ENCODE results near the gene FOXO3. TPM values are rescaled to one million over a fixed set of nuclear protein-coding genes. Genes with fewer than 3 reads are reported as not detected.
A peak's percentile ranks its signal among the peaks of the same experiment; 100 is the strongest.

Gene FOXO3
- total RNA-seq, 1 donor from 2014 or later = 37.3 TPM

- Histone ChIP-seq H2AFZ (ENCODE audit: low read depth, low read length) (peak overlapping the region; percentile 29), H3K27me3 (ENCODE audit: insufficient read depth, low read length) (no peaks in the 10 kb centered on the region), H3K4me2 (ENCODE audit: low read length) (peak overlapping the region; percentile 47), H3K36me3 (ENCODE audit: insufficient read depth, low read length) (no peaks in the 10 kb centered on the region), H3K79me2 (ENCODE audit: insufficient read depth, low read length) (no peaks in the 10 kb centered on the region), H3K27ac (ENCODE audit: low read depth, low read length) (no peak overlapping the region), H4K20me1 (ENCODE audit: insufficient read depth, low read length) (no peaks in the 10 kb centered on the region), H3K4me3 (ENCODE audit: insufficient read depth, low read depth, low read length) (no peak overlapping the region), H3K9ac (ENCODE audit: low read length) (no peak overlapping the region), H3K9me3 (ENCODE audit: insufficient read depth, low read depth, low read length) (no peaks in the 10 kb centered on the region), H3K4me1 (ENCODE audit: insufficient read depth, low read length) (peaks cover 5% of the 10 kb centered on the region)
- peaks cover 20% of the 10 kb centered on the region for H3K27me3 Mint-ChIP-seq (ENCODE audit: low read depth, unreplicated experiment)
- H3K27ac Mint-ChIP-seq (ENCODE audit: unreplicated experiment) = no peak overlapping the region
- H3K9me3 Mint-ChIP-seq (ENCODE audit: unreplicated experiment) = no peaks in the 10 kb centered on the region
- H3K4me1 Mint-ChIP-seq (ENCODE audit: low read depth, unreplicated experiment) = peaks cover 12% of the 10 kb centered on the region
- peaks cover 8% of the 10 kb centered on the region for H3K36me3 Mint-ChIP-seq (ENCODE audit: low read depth, unreplicated experiment)
- no peak for TF ChIP-seq EZH2 (IDR thresholded peaks at IDR 0.05; ENCODE audit: insufficient read depth, low read length)
- TF ChIP-seq, protein P1, sequence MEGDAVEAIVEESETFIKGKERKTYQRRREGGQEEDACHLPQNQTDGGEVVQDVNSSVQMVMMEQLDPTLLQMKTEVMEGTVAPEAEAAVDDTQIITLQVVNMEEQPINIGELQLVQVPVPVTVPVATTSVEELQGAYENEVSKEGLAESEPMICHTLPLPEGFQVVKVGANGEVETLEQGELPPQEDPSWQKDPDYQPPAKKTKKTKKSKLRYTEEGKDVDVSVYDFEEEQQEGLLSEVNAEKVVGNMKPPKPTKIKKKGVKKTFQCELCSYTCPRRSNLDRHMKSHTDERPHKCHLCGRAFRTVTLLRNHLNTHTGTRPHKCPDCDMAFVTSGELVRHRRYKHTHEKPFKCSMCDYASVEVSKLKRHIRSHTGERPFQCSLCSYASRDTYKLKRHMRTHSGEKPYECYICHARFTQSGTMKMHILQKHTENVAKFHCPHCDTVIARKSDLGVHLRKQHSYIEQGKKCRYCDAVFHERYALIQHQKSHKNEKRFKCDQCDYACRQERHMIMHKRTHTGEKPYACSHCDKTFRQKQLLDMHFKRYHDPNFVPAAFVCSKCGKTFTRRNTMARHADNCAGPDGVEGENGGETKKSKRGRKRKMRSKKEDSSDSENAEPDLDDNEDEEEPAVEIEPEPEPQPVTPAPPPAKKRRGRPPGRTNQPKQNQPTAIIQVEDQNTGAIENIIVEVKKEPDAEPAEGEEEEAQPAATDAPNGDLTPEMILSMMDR (IDR thresholded peaks at IDR 0.05; ENCODE audit: insufficient read depth, low read depth, low read length) = no peak
- no peak overlapping the region for H3K4me3 Mint-ChIP-seq (ENCODE audit: unreplicated experiment)
- no peak for DNase-seq (ENCODE audit: low read depth)
- FAIRE-seq = no peak
Measured at GRCh38 chr6:108730635-108731515, 170.2 kb downstream of the FOXO3 start.

DNA sequence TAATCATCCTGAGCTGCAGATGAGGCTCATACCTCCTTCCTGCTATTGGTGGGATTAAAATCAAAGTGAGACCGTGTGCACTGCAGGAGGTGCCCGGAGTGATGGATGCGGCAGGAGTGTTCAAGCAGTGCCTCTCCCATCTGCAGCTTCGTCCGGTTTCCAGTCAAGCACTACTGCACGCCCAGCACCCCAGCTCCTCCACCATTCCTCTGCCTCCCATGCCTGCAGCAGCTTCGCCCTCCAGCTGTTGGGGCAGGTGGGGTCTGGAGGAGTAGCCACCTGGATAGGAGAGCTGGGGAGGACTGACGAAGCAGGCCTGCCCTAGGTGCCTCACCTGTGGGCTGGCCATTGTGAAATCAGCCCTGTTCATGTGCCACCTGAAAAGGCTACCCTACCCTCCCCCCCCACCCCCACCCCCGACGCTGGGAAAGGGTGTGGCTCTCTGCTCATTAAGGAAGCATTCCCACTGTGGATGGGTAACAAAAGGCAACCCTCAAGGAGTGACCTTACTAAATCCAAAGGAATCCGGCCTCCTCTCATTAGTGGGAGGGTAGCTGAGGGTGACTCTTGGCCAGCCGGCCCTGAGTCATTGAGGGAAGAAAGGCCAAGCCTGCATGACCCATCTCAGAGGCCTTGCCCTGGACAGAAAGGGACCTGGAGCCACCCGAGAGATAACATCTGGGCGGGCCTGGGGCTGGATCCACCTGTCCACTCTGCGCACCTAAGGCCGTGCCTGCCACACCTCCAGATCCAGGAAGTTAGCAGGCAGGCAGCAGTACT, 171.6 kb downstream of the FOXO3 start:
- DNase-seq (ENCODE audit: low read depth) (peak; percentile 56), FAIRE-seq (no peak)
- no peaks in the 10 kb centered on the region for H3K9me3 ChIP-seq (ENCODE audit: insufficient read depth, low read depth, low read length)
- no peak overlapping the region for H3K27ac Mint-ChIP-seq (ENCODE audit: unreplicated experiment)
- no peak overlapping the region for H3K27ac ChIP-seq (ENCODE audit: low read depth, low read length)
- H3K4me3 Mint-ChIP-seq (ENCODE audit: unreplicated experiment) = no peak overlapping the region
- TF ChIP-seq, protein P1 (IDR thresholded peaks at IDR 0.05; ENCODE audit: insufficient read depth, low read depth, low read length) = no peak
- TF ChIP-seq EZH2 (IDR thresholded peaks at IDR 0.05; ENCODE audit: insufficient read depth, low read length) = no peak
- peaks cover 23% of the 10 kb centered on the region for H3K4me1 Mint-ChIP-seq (ENCODE audit: low read depth, unreplicated experiment)
- H4K20me1 ChIP-seq (ENCODE audit: insufficient read depth, low read length) = no peaks in the 10 kb centered on the region
- no peaks in the 10 kb centered on the region for H3K36me3 ChIP-seq (ENCODE audit: insufficient read depth, low read length)
- H3K27me3 Mint-ChIP-seq (ENCODE audit: low read depth, unreplicated experiment) = peaks cover 20% of the 10 kb centered on the region
- no peak overlapping the region for H2AFZ ChIP-seq (ENCODE audit: low read depth, low read length)
- H3K27me3 ChIP-seq (ENCODE audit: insufficient read depth, low read length) = no peaks in the 10 kb centered on the region
- H3K9ac ChIP-seq (ENCODE audit: low read length) = no peak overlapping the region
- H3K4me1 ChIP-seq (ENCODE audit: insufficient read depth, low read length) = peaks cover 14% of the 10 kb centered on the region
- H3K9me3 Mint-ChIP-seq (ENCODE audit: unreplicated experiment) = no peaks in the 10 kb centered on the region
- no peaks in the 10 kb centered on the region for H3K79me2 ChIP-seq (ENCODE audit: insufficient read depth, low read length)
- no peak overlapping the region for H3K4me2 ChIP-seq (ENCODE audit: low read length)
- H3K36me3 Mint-ChIP-seq (ENCODE audit: low read depth, unreplicated experiment) = peaks cover 8% of the 10 kb centered on the region
- no peak overlapping the region for H3K4me3 ChIP-seq (ENCODE audit: insufficient read depth, low read depth, low read length)
